Amygdala (tissue), 56 donors: ENCODE measurements around the gene C1D.

Source experiments
- DNase-seq, 56 donors: peaks; one replicate each; lab custom pipeline; 2025; lab: John Stamatoyannopoulos, UW

The C1D gene, protein sequence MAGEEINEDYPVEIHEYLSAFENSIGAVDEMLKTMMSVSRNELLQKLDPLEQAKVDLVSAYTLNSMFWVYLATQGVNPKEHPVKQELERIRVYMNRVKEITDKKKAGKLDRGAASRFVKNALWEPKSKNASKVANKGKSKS

DNA sequence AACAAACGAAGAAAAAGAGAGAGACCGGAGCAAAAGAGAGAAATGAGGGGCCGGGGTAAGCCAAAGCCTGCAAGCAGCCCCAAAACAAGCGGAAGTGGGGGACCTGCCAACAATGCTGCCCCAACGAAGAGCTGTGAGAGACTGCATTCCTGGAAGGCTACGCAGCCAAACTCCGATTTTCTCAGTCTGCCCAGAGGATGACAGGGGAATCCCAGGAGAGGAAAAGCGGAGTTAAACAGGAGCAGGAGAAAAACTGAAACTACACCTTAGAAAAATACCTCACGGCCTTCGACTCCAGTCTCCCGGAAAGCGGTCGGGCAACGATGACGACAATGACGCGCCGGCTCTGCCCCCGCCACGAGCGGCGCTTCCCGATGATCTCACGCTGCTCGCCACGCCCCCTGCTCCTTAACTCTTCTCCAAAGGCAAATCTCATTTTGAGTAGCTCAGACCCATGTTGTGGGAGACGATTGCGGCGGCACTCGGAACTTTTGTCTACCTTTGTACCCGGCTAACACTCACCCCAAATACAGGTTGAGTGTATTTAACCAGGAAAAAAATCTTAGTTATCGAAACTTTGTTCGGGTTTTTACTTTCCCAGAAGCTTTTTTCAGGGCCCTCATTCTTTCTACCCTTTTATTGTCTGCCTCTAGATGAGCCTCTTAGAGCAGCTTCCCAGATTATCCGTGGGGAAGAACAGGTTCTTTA, at the start of gene C1D:
TSS of gene C1D (minus strand) at position 325 of the 708 bp plus-strand sequence. CDS start 15,694 bp downstream, outside the sequence.
- DNase-seq, result peak; percentile 45 to 94 (median 80)

- no peak for DNase-seq
Measured at GRCh38 chr2:68110102-68110501, 47.3 kb upstream of the C1D start.

GRCh38 chr2:68108120-68108519, 45.3 kb upstream of the C1D start:
- DNase-seq, result no peak

DNA sequence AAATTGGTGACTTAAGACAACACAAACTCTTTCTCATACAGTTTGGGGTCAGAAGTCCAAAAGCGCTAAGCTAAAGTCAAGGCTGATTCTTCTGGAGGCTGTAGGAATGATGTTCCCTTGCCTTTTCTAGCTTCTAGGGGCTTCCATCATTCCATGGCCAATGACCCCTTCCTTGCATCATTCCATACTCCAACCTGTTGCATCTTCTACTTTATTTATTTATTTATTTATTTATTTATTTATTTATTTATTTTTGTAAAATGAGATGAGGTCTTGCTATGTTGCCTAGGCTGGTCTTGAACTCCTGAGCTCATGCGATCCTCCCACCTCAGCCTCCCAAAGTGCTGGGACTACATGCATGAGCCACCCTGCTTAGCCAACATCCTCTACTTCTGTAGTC, 44.7 kb upstream of the C1D start:
- DNase-seq, result no peak

DNA sequence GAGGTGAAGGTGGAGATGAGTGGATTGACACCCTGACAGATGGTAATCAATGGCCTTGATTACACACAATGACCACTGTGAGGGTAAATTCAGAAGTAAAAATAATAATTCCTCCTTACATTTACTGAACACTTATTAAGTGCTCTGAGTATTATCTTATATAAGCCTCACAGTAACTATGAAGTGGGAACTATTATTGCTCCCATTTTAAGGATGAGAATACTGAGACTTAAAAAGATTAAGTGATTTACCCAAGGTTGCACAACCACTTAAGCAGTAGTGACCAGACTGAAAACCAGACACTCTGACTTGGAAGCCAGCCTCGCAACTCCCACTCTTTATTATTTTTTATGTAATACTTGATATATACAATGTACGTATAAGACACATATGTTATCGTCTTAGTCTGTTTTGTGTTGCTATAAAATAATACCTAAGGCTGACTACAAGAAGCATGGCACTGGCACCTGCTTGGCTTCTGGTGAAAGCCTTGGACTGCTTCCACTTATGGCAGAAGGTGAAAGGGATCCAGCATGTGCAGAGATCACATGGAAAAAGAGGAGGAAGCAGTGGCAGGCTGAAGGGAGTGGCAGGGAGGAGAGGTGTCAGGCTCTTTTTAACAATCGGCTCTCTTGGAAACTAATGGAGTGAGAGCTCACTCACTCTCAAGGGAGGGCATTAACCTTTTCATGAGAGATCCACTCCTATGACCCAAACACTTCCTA, 41.5 kb upstream of the C1D start:
- DNase-seq, result no peak

GRCh38 chr2:68103709-68104055, 40.9 kb upstream of the C1D start:
- DNase-seq, result no peak

GRCh38 chr2:68103030-68103708, 40.4 kb upstream of the C1D start:
- no peak for DNase-seq

- DNase-seq, result no peak
Measured at GRCh38 chr2:68100189-68100588, 37.4 kb upstream of the C1D start.

DNA sequence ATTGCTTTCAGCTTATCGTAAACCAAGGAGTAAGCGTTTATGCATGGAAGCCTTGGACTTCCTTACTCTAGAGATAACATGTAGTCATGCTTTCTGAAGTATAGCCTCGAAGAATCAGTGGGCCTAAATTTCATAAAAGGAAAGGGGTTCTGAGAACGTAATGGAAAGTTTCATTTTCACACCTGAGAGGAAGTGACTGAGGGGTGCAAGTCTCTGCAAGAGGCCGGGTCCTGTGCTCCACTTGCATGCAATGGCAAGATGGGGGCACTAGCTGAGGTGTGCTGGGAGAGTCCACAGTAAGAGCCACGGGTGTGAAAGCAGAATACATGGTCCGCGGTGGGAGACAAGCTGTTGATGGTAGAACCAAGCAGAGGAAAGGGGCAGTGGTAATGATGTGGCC, 36.5 kb upstream of the C1D start:
- no peak for DNase-seq

DNA sequence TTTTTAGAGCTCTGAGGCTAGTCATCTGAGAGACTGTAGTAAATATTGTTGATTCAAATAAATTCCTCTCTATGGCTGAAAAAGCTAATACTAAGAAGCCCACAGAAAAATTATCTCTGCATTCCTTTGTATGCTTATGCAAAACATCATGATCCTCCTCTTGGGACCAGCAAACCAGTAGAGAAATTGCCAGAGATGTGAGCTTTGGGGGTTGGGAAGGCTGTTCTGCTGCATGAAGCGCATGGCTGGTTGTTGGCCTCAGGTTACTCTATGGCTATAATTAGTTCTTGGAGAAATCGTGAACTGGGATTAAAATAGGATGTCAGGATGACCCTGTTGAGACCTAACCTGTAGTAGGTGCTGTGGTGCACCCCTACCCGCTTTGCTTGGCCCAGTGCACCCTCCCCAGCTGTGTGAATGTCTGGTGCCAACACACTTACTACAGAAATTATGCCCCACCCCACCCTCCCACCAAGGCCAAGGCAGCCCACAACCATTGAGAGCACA, 35.5 kb upstream of the C1D start:
- DNase-seq, result no peak

DNA sequence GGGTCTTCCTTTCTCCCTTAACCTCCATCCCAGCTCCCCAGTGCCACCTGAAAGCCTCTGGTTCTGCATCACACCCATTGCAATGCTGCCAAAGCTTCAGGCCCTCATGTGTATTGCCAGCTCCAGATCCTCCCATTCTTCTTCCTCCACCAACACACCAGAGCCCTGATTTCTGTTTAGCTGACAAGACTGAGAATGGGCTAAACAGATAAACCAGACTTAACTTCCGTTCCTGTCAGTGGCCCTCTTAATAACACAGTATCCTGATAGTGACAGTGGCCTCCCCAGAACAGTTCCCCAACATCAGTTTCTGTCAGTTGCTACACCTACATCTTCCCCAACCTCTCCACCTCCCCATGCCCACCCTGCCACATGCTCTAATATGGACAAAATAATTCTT, 31.3 kb upstream of the C1D start:
- DNase-seq, result no peak

DNA sequence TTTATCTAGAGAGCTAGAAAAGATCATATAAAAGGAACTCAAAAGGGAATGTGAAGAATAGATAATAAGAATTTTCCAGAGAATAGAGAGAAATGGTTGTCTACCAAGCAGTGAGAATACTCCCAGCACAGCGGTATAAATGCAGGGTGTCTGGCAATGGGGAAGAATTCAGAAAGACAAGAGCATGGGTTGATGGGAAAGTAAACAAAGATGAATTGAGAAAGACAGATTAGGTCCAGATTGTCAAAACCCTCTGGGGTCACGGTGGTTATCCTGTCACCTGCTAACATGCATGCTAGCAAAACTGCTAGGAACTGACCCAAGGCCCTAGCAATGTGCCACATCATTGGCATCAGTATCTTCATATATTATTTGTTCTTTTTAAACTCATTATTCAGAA, 30.8 kb upstream of the C1D start:
- DNase-seq, result no peak

- no peak for DNase-seq
Measured at GRCh38 chr2:68091439-68092034, 28.7 kb upstream of the C1D start.

- DNase-seq, result no peak
Measured at GRCh38 chr2:68089961-68090360, 27.2 kb upstream of the C1D start.

DNA sequence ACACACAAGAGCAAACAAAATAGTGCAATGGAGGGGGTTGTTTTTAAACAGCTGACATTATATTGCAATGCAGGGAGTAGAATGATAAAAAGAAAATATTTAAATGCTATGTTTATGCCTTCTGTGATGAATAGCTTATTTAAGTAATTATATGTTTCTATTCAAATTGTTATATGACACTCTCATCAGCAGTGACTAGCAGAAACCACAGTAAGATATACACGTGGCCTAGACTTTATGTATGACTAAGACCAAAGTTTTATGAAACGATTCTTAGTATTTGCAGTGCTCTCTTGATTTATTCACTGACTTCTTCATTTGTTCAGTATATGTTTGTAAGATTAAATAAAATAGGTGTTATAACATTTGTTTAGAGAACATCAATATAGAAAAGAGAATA, 26.1 kb upstream of the C1D start:
- DNase-seq, result no peak

DNA sequence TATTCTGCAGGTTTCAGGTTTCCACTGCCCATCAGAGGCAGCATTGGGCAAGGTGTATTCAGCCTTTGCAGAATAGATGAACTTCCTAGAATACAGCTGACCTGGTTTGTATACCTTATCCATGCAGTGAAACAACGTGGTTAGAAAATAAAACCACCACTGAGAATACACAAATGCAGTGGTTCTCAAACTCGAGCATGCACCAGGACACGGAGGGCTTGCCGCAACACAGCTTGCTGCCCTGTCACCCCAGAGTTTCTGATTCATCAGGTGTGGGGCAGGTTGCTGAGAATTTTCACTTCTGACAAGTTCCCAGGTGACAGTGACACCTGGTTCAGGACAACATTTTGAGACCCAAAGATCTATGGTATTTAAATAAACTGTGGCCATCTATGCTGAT, 23.4 kb upstream of the C1D start:
- DNase-seq, result no peak

DNA sequence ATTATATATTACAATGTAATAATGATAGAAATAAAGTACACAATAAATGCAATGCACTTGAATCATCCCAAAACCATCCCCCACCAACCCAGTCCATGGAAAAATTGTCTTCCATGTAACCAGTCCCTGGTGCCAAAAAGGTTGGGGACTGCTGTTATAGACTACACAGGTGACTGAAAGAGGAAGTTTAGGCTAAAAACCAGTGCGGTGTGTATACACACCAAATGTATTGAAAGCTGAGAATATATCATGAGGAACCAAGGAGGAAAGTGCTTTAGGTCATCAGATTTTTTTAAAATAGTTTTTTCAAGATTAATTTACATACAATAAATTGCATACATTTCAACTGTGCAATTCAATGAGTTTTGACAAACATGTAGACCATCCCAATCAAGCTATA, 20.5 kb upstream of the C1D start:
- no peak for DNase-seq

- DNase-seq, result no peak
Measured at GRCh38 chr2:68074050-68074449, 11.2 kb upstream of the C1D start.

DNA sequence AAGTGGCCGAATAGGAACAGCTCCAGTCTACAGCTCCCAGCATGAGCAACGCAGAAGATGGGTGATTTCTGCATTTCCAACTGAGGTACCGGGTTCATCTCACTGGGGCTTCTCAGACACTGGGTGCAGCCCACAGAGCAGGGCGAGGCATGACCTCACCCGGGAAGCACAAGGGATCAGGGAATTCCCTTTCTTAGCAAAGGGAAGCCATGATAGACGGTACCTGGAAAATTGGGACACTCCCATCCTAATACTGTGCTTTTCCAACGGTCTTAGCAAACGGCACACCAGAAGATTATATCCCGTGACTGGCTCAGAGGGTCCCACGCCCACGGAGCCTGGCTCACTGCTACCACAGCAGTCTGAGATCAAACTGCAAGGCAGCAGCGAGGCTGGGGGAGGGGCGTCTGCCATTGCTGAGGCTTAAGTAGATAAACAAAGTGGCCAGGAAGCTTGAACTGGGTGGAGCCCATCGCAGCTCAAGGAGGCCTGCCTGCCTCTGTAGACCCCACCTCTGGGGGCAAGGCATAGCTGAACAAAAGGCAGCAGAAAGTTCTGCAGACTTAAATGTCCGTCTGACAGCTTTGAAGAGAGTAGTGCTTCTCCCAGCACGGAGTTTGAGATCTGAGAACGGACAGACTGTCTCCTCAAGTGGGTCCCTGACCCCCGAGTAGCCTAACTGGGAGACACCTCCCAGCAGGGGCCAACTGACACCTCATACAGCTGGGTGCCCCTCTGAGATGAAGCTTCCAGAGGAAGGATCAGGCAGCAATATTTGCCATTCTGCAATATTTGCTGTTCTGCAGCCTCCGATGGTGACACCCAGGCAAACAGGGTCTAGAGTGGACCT, 1.2 kb upstream of the C1D start:
- peak in 1 of 56 donors; percentile 0 for DNase-seq

DNA sequence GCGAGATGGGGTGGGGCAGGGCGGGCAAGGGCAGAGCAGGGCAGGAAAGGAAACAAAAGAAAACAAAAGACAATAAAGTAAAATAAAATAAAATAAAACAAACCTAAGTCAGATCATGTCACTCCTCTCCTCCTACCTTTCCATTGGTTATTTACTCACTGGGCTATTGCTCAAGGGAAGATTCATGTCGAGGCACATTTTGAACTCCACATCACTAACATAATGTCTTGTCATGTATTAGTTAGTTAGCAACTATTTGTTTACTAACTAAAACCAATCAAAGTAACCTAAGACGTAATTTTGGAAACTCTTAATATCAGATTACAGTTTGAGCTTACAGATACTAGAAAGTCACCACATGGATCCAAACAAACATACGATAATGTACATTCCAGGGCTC, 2.2 kb downstream of the C1D start:
- DNase-seq, result no peak
